GM18526 (cell line): ENCODE measurements around the gene CAPN9.

Experiments used
- POLR2A ChIP-seq: IDR thresholded peaks from 3 replicates; pipeline ENCODE4 v1.6.1; 2011; ENCODE audit not compliant: insufficient read length; ENCODE audit errors: extremely low read depth

Gene CAPN9

DNA sequence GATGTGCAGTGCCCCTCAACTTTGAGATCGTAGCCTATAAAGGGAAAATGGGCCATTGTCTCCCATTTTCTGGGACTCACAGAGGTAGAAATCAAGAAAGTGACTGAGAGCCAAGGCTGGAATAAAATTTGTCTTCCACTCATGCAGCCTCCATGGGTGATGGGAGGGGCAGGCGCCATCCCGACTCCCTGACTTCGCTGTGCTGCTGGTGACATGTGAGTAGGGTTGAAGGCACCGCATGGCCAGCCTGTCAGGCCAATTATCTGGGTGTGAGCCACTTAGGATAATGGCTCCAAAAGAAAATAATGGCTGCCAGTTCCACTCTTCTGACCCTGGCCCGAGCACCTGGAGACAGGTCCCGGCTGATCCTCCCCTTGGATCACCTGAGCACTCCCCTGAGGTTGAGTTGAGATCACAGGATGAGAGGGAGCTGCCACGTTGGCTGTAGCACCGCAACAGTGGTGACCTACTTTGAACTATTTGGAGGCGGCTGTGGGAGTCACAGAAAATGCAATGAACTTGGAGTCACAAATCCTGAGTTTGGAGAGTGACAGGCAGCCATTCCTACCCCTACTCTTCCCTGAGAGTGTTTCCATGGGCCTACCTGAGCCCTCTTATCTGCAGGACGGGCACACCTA, 26.3 kb downstream of the CAPN9 start:
- TF ChIP-seq POLR2A = no peak

DNA sequence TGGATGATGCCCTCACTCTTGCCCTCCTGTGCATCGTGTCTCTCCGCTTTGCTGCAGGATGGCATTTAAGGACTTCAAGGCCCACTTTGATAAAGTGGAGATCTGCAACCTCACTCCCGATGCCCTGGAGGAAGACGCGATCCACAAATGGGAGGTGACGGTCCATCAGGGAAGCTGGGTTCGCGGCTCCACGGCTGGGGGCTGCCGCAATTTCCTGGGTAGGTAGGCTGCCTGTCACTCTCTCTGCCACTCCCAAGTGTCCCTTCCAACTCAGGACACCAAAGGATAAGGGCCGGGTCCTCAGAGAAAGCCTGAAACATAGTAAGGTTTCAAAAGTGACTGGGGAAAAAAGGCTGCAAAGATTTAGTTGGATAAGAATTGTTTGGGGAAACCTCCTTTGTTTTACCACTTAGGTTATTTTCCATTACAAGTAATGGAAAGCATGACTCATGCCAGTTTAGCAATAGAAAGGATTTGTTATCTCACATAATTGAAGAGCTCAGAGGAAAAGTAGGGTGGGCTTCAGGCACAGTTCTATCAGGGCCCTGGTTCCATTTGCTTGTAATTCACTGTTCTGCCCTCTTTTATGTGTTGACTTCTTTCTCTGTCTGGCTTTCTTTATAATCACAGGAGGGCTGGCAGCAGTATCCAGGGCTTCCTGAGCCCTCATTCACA, 31.9 kb downstream of the CAPN9 start:
- TF ChIP-seq POLR2A = no peak

DNA sequence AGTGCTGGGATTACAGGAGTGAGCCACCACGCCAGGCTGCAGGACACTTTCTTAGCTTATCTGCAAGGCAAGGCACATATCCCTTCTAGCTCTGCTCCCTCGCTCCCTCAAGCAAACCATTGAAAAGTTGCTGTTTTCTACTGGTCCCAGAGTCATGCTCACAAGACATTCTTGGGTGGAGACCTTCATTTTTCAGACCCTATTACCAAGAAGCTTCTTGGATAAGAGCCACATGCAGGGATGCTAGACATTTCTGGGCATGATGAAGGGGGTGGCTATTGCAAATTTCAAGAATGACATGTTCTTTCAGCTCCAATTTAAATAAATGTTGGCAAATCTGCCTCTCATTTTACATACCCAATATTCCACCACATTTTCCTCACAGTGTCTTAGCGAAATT, 33.9 kb downstream of the CAPN9 start:
- TF ChIP-seq POLR2A = no peak

DNA sequence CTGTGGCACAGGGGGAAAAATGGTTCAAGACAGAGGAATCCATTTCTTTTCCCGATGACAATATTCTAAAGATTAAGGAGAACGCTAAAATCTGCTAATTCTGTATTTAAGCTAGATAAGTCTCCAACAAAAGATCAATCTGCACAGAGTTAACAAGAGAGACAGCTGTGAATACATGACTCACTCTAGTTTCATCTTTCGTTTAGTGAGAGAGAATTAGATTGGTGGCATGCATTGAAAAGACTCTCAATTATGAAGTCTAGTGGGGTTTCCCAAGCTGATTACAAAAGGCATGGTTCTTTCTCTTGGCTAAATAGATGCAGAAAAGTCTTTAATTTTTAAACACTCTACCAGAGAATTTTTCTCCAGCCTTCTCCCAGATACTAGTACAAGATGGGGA, 34.4 kb downstream of the CAPN9 start:
- TF ChIP-seq POLR2A = no peak

DNA sequence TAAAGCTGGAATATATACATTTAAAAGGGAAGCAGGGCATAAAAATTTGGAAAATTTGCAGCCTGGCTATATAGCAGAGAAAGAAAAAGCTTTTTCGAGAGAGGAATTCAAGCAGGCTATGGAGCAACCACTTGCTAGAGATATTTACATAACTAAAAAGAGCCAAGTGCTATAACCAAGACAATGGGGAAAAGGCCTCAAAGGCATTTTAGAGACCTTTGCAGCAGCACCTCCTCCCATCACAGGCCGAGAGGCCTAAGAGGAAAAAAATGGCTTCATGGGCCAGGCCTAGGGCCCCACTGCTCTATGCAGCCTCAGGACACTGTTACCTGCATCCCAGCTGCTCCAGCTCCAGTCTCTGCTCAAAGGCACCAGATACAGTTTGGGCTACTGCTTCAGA, 37.0 kb downstream of the CAPN9 start:
- no peak for TF ChIP-seq POLR2A

DNA sequence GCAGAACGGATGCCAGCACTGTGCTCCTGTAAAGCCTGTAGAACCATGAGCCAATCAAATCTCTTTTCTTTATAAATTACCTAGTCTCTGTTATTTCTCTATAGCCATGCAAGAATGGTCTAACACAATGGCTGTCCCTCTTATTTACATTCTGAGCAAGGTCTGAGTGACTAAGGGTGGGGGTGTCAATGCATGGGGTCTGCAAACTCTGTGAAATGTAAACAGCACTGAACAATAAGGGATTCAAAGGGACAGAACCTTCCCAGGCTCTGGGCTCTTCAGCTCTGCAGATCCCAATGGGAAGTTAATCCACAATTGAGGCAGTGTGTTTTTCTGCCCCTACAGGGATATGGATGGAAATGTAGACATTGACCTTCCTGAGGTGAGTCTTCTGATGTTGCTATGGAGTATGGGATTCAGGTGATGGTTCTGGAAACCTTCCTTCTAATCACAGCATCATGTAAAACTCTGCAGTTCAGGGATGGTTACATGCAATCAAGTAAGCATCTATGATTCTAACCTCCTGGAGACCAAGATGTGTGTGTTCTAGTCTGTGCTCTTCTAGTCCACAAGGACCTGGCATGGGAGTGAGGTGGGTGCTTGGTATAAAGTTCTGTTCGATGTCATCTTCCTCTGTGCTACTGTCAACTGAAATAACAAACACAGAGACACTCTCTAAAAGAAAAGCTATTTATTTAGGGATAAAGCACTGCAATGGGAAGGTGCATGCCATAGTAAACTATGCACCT, 38.6 kb downstream of the CAPN9 start:
- no peak for TF ChIP-seq POLR2A

DNA sequence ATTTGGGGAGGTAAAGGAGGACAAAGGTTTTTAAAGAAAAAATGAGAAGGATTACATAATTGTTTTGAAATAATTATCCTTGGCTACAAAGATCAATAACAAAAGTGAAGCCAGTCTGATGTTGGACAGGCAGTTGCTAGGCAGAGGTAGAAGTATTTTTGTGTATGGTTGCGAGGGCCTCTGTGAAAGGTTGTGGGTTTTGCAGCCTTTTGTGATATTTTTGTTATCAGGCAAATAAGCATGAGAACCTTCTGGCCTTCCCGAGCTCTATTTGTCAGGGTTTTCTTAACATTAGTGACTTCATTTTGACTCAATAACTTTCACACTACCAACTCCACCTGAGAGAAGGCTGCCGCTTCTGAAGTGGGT, 39.2 kb downstream of the CAPN9 start:
- no peak for TF ChIP-seq POLR2A

DNA sequence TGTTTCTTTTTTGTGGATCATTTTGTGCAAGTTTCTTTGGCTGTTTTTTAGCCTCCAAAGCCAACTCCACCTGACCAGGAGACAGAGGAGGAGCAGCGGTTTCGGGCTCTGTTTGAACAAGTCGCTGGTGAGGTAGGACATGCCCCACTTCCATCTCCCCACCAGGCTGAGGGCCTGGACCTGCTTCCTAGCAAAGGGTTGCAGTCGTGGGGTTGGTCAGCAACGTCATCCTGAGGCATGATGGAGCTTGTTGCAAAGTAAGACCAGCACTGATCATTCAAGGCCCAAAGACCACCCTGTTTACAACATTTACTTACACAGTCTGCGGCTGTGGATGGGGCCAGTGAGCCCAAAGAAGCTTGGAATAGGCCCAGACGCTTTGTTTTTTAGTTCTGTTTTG, 40.3 kb downstream of the CAPN9 start:
- no peak for TF ChIP-seq POLR2A

DNA sequence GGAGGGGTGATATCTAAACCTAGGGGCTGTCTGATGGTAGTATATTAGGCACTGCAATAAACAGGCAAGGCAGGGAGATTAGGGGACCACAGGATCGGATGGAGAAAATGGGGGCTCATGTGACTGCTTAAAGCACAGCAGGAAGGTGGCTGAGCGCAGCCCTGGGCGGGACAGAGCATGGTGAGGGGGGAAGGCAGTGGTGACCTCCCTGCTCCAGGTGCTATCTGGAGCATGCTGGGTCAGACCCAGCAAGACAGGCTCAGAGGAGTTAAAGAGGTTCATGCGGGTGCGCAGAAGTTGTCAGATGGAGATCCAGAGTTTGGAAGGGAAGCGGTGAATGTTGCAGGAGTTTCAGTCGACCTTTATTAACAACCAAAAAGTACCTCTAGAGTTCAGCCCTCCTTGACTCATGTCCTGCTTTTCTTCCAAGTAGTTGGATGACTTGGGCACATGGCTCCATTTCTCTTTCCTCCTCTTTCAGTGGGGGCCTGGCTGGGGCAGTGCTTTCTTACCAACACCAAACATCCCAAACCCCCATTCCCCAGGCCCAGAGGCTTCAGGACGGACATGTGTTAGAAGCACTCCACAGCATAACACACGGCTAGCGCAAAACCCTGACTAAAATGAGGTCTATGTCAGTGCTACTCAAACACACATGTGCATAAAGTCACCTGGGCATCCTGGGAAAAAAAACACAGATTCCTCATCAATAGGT, 41.5 kb downstream of the CAPN9 start:
- no peak for TF ChIP-seq POLR2A

DNA sequence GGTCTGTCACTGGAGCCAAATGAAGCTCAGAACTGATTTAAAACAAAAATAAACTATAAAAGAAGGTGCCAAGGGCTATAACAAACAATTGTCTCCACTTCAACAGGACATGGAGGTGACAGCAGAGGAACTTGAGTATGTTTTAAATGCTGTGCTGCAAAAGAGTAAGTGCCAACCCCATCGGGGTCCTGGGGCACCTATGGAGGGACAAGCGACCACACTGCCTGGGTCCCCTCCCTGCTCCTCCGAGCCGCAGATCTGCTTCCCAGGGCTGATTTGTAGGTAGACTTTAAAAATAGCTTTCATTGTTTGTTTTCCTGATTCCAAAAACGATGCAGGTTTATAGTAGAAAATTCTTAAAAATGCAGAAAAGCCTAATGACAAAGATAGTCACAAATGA, 42.8 kb downstream of the CAPN9 start:
- no peak for TF ChIP-seq POLR2A

DNA sequence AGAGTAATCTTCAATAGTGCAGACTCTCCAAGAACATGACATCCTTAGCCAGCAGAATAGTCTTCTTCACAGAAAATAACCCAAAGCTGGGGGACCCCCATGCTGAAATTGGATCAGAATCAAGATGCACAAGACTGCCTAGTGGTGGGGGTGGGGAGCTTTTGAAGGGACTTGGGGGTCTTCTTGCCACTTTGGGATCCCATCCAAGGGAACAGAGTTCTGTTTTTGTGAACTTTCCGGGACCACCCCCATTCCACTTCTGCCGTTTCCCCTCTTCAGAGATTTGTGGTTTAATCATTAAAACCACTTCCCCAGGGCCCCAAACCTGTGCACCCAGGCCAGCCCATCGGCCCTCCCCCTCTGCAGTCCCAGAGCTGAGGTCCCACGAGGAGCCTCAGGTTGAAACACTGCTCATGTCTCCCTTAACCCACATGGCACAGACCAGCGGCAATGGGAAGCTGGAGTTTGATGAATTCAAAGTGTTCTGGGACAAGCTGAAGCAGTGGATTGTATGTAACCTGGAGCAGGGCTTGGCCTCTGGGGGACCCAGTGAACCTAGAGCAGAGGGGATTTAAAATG, 44.9 kb downstream of the CAPN9 start:
- TF ChIP-seq POLR2A = no peak

DNA sequence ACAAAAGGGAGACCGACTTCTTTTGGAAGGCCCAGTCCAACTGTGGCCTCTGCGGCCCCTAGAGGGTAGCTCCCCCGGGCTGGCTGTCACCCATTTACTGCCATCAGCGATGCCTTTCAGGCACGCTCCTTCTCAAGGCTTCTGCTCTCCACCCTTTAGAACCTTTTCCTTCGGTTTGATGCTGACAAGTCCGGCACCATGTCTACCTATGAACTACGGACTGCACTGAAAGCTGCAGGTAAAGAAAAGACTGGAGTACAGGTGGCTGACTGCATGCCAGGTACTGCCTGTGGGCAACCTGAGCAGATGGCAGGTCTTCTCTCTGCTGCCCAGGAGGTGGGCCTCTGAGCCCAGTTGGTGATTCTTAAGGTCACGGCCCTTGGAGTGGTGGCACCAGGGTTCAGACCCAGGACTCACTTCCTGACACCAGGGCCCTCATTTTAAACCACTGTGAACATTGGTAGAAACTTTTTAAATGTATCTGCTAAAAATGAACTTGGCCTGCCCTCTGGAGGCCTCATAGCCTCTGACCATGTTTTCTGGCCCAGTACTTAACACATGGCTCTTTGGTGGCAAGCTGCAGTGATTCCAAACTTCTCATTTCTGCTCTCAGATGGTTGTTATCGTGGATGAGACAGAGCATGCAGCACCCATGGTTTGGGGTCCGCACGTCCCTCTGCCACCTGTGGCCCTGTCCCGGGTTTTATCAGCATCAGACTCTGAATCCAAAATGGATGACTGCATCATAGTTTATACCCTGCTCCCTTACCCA, 45.7 kb downstream of the CAPN9 start:
- TF ChIP-seq POLR2A = no peak

DNA sequence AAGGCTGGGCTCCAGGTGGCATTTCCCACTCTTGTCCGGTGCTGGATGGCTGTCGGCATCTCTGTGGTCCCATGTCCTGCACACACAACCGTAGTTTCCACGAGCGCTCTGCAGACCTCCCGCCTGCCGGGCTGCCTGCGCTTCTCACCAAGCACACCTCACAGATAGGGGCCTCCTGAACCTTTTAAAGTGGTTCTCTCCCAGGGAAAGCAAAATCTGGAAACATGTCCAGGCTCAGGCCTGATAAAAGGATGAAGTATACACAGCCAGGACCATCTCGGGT, 46.2 kb downstream of the CAPN9 start:
- TF ChIP-seq POLR2A = no peak

DNA sequence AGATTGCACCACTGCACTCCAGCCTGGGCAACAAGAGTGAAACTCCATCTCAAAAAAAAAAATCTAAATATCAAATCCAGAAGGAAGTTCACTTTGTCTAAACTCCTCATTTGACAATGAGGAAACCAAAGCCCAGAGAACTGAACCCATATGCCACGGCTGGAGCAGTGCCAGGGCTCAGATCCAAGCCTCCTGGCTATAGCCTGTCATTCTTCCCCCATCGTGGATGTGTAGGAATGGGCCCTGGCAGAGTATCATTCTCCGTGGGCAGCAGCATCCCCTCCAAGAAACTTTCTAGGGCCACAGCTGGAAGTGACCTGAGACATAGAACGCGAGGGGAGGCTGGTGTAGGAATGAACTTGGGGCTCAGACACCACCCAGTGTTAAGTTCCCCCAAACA, 47.2 kb downstream of the CAPN9 start:
- no peak for TF ChIP-seq POLR2A
